H9 (cell line): ENCODE measurements around the gene GRID2. TPM values are rescaled to one million over a fixed set of nuclear protein-coding genes. Genes with fewer than 3 reads are reported as not detected.

ENCODE experiments used
- DNase-seq: peaks from one replicate; pipeline ENCODE4 v3.0.0-alpha.2; 2017
- H2AFZ ChIP-seq: one replicate; pipeline ENCODE4 v1.6.1; 2013; ENCODE audit warnings: mild to moderate bottlenecking, low read length, control low read depth, moderate library complexity
- H2AK5ac ChIP-seq: 2 replicates; pipeline ENCODE4 v1.6.1; 2013; ENCODE audit warnings: low read length, control low read depth, mixed read lengths; ENCODE audit not compliant: insufficient read length
- H2BK120ac ChIP-seq: one replicate; pipeline ENCODE4 v1.6.1; 2013; ENCODE audit warnings: low read depth, mild to moderate bottlenecking, low read length, control low read depth, inconsistent platforms; ENCODE audit not compliant: poor library complexity, severe bottlenecking
- H2BK12ac ChIP-seq: 2 replicates; pipeline ENCODE4 v1.6.1; 2013; ENCODE audit warnings: low read length, control low read depth, mixed read lengths, low read depth; ENCODE audit not compliant: insufficient read length
- H2BK15ac ChIP-seq: 2 replicates; pipeline ENCODE4 v1.6.1; 2013; ENCODE audit warnings: low read depth, low read length, control low read depth
- H2BK20ac ChIP-seq: one replicate; pipeline ENCODE4 v1.6.1; 2013; ENCODE audit warnings: low read depth, mild to moderate bottlenecking, low read length, control low read depth, inconsistent platforms; ENCODE audit not compliant: poor library complexity, severe bottlenecking
- H2BK5ac ChIP-seq: 2 replicates; pipeline ENCODE4 v1.6.1; 2013; ENCODE audit warnings: low read length, control low read depth, mixed read lengths; ENCODE audit not compliant: insufficient read length
- H3K14ac ChIP-seq: 2 replicates; pipeline ENCODE4 v1.6.1; 2013; ENCODE audit warnings: low read length, control low read depth; ENCODE audit not compliant: insufficient read depth
- H3K18ac ChIP-seq: 2 replicates; pipeline ENCODE4 v1.6.1; 2013; ENCODE audit warnings: low read depth, mild to moderate bottlenecking, mixed read lengths, low read length, control low read depth; ENCODE audit not compliant: insufficient read length
- H3K23ac ChIP-seq: 2 replicates; pipeline ENCODE4 v1.6.1; 2013; ENCODE audit warnings: low read length, control low read depth, mixed read lengths, low read depth; ENCODE audit not compliant: insufficient read length
- H3K23me2 ChIP-seq: 2 replicates; pipeline ENCODE4 v1.6.1; 2013; ENCODE audit warnings: low read depth, mild to moderate bottlenecking, mixed read lengths, low read length, control low read depth; ENCODE audit not compliant: insufficient read length, poor library complexity, severe bottlenecking
- H3K27ac ChIP-seq: 2 replicates; pipeline ENCODE4 v1.5.1; 2013; ENCODE audit warnings: low read length, control low read depth, mixed read lengths, low read depth; ENCODE audit not compliant: insufficient read length
- H3K27me3 ChIP-seq: 2 replicates; pipeline ENCODE4 v1.6.1; 2013; ENCODE audit warnings: low read length, control low read depth, inconsistent platforms; ENCODE audit not compliant: insufficient read depth
- H3K4ac ChIP-seq: 2 replicates; pipeline ENCODE4 v1.6.1; 2013; ENCODE audit warnings: low read depth, mild to moderate bottlenecking, control low read depth, inconsistent platforms, low read length, moderate library complexity
- H3K4me1 ChIP-seq: 2 replicates; pipeline ENCODE4 v1.6.1; 2013; ENCODE audit warnings: low read length, control low read depth, inconsistent platforms; ENCODE audit not compliant: insufficient read depth
- H3K4me2 ChIP-seq: 2 replicates; pipeline ENCODE4 v1.6.1; 2013; ENCODE audit warnings: low read length, control low read depth, mixed read lengths; ENCODE audit not compliant: insufficient read length, insufficient read depth
- H3K56ac ChIP-seq: 2 replicates; pipeline ENCODE4 v1.6.1; 2013; ENCODE audit warnings: low read depth, mild to moderate bottlenecking, mixed read lengths, low read length, control low read depth; ENCODE audit not compliant: insufficient read length
- H3K79me1 ChIP-seq: 2 replicates; pipeline ENCODE4 v1.6.1; 2013; ENCODE audit warnings: low read depth, mild to moderate bottlenecking, moderate library complexity, low read length, control low read depth, inconsistent platforms; ENCODE audit not compliant: insufficient read depth, poor library complexity, severe bottlenecking
- H3K79me2 ChIP-seq: 2 replicates; pipeline ENCODE4 v1.6.1; 2013; ENCODE audit warnings: low read length, control low read depth, inconsistent platforms; ENCODE audit not compliant: insufficient read depth
- H3K9ac ChIP-seq: 2 replicates; pipeline ENCODE4 v1.6.1; 2013; ENCODE audit warnings: low read length, control low read depth, mixed read lengths; ENCODE audit not compliant: insufficient read length; ENCODE audit errors: extremely low read depth
- H3K9me3 ChIP-seq: one replicate; pipeline ENCODE4 v1.6.1; 2013; ENCODE audit warnings: low read depth, low read length, inconsistent platforms; ENCODE audit not compliant: control insufficient read depth
- H3T11ph ChIP-seq: one replicate; pipeline ENCODE4 v1.6.1; 2013; ENCODE audit warnings: mild to moderate bottlenecking, low read length, control low read depth, inconsistent platforms
- H4K20me1 ChIP-seq: one replicate; pipeline ENCODE4 v1.6.1; 2013; ENCODE audit not compliant: control insufficient read depth, insufficient read length, insufficient read depth
- H4K5ac ChIP-seq: 2 replicates; pipeline ENCODE4 v1.6.1; 2013; ENCODE audit warnings: low read depth, mild to moderate bottlenecking, mixed read lengths, low read length, control low read depth; ENCODE audit not compliant: insufficient read length
- H4K8ac ChIP-seq: replicated peaks from 2 replicates; pipeline ENCODE4 v1.6.1; 2013; ENCODE audit warnings: low read length, control low read depth, mixed read lengths, low read depth; ENCODE audit not compliant: insufficient read length
- H4K91ac ChIP-seq: 2 replicates; pipeline ENCODE4 v1.6.1; 2013; ENCODE audit warnings: low read depth, mild to moderate bottlenecking, moderate library complexity, mixed read lengths, low read length, control low read depth; ENCODE audit not compliant: insufficient read length
- H3K27ac Mint-ChIP-seq, 3 experiments: 2 replicates in 2 of 3; 3 replicates in 1 of 3; pipeline ENCODE4 v1.8.0; 2020 to 2021; ENCODE audit warnings: mixed read lengths in 3 of 3, mild to moderate bottlenecking in 1 of 3, moderate library complexity in 1 of 3
- H3K27me3 Mint-ChIP-seq: 2 replicates; pipeline ENCODE4 v1.8.0; 2021; ENCODE audit warnings: low read depth, mild to moderate bottlenecking, moderate library complexity, mixed read lengths
- H3K36me3 Mint-ChIP-seq, 3 experiments: 2 replicates in 2 of 3; 3 replicates in 1 of 3; pipeline ENCODE4 v1.8.0; 2020 to 2021; ENCODE audit warnings: low read depth in 3 of 3, mixed read lengths in 3 of 3; ENCODE audit not compliant: insufficient read depth in 1 of 3
- H3K4me1 Mint-ChIP-seq, 2 experiments: 2 replicates each; pipeline ENCODE4 v1.8.0; 2020; ENCODE audit warnings: mixed read lengths in 2 of 2
- H3K4me3 Mint-ChIP-seq, 2 experiments: 2 replicates in 1 of 2; 3 replicates in 1 of 2; pipeline ENCODE4 v1.8.0; 2020 to 2021; ENCODE audit warnings: mild to moderate bottlenecking in 2 of 2, mixed read lengths in 2 of 2, moderate library complexity in 1 of 2
- H3K9me3 Mint-ChIP-seq, 2 experiments: 2 replicates in 1 of 2; 3 replicates in 1 of 2; pipeline ENCODE4 v1.8.0; 2020; ENCODE audit warnings: mild to moderate bottlenecking in 2 of 2, mixed read lengths in 2 of 2, moderate library complexity in 1 of 2
- CTCF ChIP-seq: fragments of 200-600 bp; sonication (generic); conservative IDR thresholded peaks from 3 replicates; pipeline ENCODE4 v1.8.0; 2021; ENCODE audit warnings: antibody characterized with exemption, mild to moderate bottlenecking
- total RNA-seq: library from RNA; stranded (reverse); gene quantifications from 2 replicates; pipeline ENCODE4 v1.2.1, GENCODE V29; 2021

The GRID2 gene
- total RNA-seq, 1 experiment from 2014 or later: 21.8 TPM

- no peak for TF ChIP-seq CTCF
- Mint-ChIP-seq H3K27me3 (no peaks in the 10 kb centered on the region), H3K9me3 (no peaks in the 10 kb centered on the region), H3K36me3 (no peaks in the 10 kb centered on the region), H3K27ac (no peak overlapping the region), H3K4me3 (no peak overlapping the region), H3K4me1 (peaks cover 4% of the 10 kb centered on the region in 2 experiments; a peak in 3 of 4 replicates)
- Histone ChIP-seq H3K4me1 (no peaks in the 10 kb centered on the region), H2AK5ac (no peak overlapping the region), H3K79me1 (no peaks in the 10 kb centered on the region), H3T11ph (no peak overlapping the region), H3K9me3 (no peaks in the 10 kb centered on the region), H3K4me2 (no peak overlapping the region), H3K4ac (no peak overlapping the region), H4K20me1 (no peaks in the 10 kb centered on the region), H3K23me2 (no peaks in the 10 kb centered on the region), H3K9ac (no peak overlapping the region), H3K56ac (no peak overlapping the region), H3K79me2 (no peaks in the 10 kb centered on the region), H4K8ac (no peak overlapping the region), H4K5ac (no peak overlapping the region), H2BK120ac (no peak overlapping the region), H3K18ac (no peak overlapping the region), H2BK20ac (no peak overlapping the region), H3K27ac (no peak overlapping the region), H2BK15ac (no peak overlapping the region), H2BK5ac (no peak overlapping the region), H2AFZ (no peak overlapping the region), H3K14ac (no peak overlapping the region), H2BK12ac (no peak overlapping the region), H3K27me3 (no peaks in the 10 kb centered on the region), H3K23ac (no peak overlapping the region), H4K91ac (no peak overlapping the region)
- no peak for DNase-seq
These were observed 981.6 kb downstream of the GRID2 start for GRCh38 chr4:93285346-93285745.
